ENCODE measurements around the gene PRKN. TPM values are rescaled to one million over a fixed set of nuclear protein-coding genes. Genes with fewer than 3 reads are reported as not detected.

The PRKN gene
- polyA plus RNA-seq, 1 donor from 2014 or later: 1.2 TPM

GRCh38 chr6:162360901-162361567 lies 366.5 kb downstream of the PRKN start:
- no peaks in the 10 kb centered on the region for H4K20me1 ChIP-seq (ENCODE audit: insufficient read depth)
- H3K4me3 ChIP-seq (ENCODE audit: low read length): no peak overlapping the region
- no peak for TF ChIP-seq EZH2 (IDR thresholded peaks at IDR 0.05; ENCODE audit: borderline replicate concordance, insufficient read depth, low read length, poor library complexity, severe bottlenecking)
- no peak for TF ChIP-seq TAF1 (IDR thresholded peaks at IDR 0.05; ENCODE audit: low read depth)
- TF ChIP-seq RAD21 (conservative IDR thresholded peaks at IDR 0.05): no peak
- no peak for TF ChIP-seq EP300 (conservative IDR thresholded peaks at IDR 0.05; ENCODE audit: poor library complexity, severe bottlenecking)
- TF ChIP-seq SMC3 (conservative IDR thresholded peaks at IDR 0.05; ENCODE audit: poor library complexity): no peak
- no peak for TF ChIP-seq POLR2AphosphoS5 (IDR thresholded peaks at IDR 0.05)
- TF ChIP-seq REST (IDR thresholded peaks at IDR 0.05; ENCODE audit: borderline replicate concordance): no peak
- TF ChIP-seq CTCF (IDR thresholded peaks at IDR 0.05; ENCODE audit: poor library complexity, severe bottlenecking): no peak
- TF ChIP-seq MXI1 (conservative IDR thresholded peaks at IDR 0.05; ENCODE audit: poor library complexity, severe bottlenecking): no peak
- no peaks in the 10 kb centered on the region for H3K27me3 ChIP-seq (ENCODE audit: insufficient read depth, low read depth, low read length)
- H3K36me3 ChIP-seq (ENCODE audit: insufficient read depth, low read length): no peaks in the 10 kb centered on the region
- no peaks in the 10 kb centered on the region for H3K79me2 ChIP-seq (replicated peaks; ENCODE audit: insufficient read depth, low read length)
- no peak overlapping the region for H3K4me2 ChIP-seq (ENCODE audit: low read length)
- no peaks in the 10 kb centered on the region for H3F3A ChIP-seq (ENCODE audit: insufficient read depth, low read length, poor library complexity, severe bottlenecking)
- no peak overlapping the region for H3K27ac ChIP-seq (ENCODE audit: low read length)
- H3K9me3 ChIP-seq (ENCODE audit: low read length): no peaks in the 10 kb centered on the region
- H3K9ac ChIP-seq (ENCODE audit: low read length): no peak overlapping the region
- H2AFZ ChIP-seq (ENCODE audit: low read depth, low read length): no peak overlapping the region
- H3K9me2 ChIP-seq (ENCODE audit: insufficient read depth, low read length): no peaks in the 10 kb centered on the region

GRCh38 chr6:162358625-162359024 lies 368.9 kb downstream of the PRKN start:
- Histone ChIP-seq H4K20me1 (ENCODE audit: insufficient read depth) (no peaks in the 10 kb centered on the region), H3K4me3 (ENCODE audit: low read length) (no peak overlapping the region), H3K9me2 (ENCODE audit: insufficient read depth, low read length) (no peaks in the 10 kb centered on the region), H3K27me3 (ENCODE audit: insufficient read depth, low read depth, low read length) (no peaks in the 10 kb centered on the region), H3K4me2 (ENCODE audit: low read length) (no peak overlapping the region), H2AFZ (ENCODE audit: low read depth, low read length) (no peak overlapping the region), H3K27ac (ENCODE audit: low read length) (no peak overlapping the region), H3K9me3 (ENCODE audit: low read length) (no peaks in the 10 kb centered on the region), H3K9ac (ENCODE audit: low read length) (no peak overlapping the region), H3K79me2 (replicated peaks; ENCODE audit: insufficient read depth, low read length) (no peaks in the 10 kb centered on the region), H3F3A (ENCODE audit: insufficient read depth, low read length, poor library complexity, severe bottlenecking) (no peaks in the 10 kb centered on the region), H3K36me3 (ENCODE audit: insufficient read depth, low read length) (no peaks in the 10 kb centered on the region)
- TF ChIP-seq MXI1 (conservative IDR thresholded peaks at IDR 0.05; ENCODE audit: poor library complexity, severe bottlenecking) (no peak), REST (IDR thresholded peaks at IDR 0.05; ENCODE audit: borderline replicate concordance) (no peak), RAD21 (conservative IDR thresholded peaks at IDR 0.05) (no peak), EP300 (conservative IDR thresholded peaks at IDR 0.05; ENCODE audit: poor library complexity, severe bottlenecking) (no peak), SMC3 (conservative IDR thresholded peaks at IDR 0.05; ENCODE audit: poor library complexity) (no peak), EZH2 (IDR thresholded peaks at IDR 0.05; ENCODE audit: borderline replicate concordance, insufficient read depth, low read length, poor library complexity, severe bottlenecking) (no peak), TAF1 (IDR thresholded peaks at IDR 0.05; ENCODE audit: low read depth) (no peak), POLR2AphosphoS5 (IDR thresholded peaks at IDR 0.05) (no peak), CTCF (IDR thresholded peaks at IDR 0.05; ENCODE audit: poor library complexity, severe bottlenecking) (no peak)

Data from neural cell (in vitro differentiated cells).